SK-N-DZ (cell line): ENCODE data around the gene HARS1. TPM values are rescaled to one million over a fixed set of nuclear protein-coding genes. Genes with fewer than 3 reads are reported as not detected.
A peak's percentile ranks its signal among the peaks of the same experiment; 100 is the strongest.
"Not testable (repeated sequence)": the region's sequence is repeated elsewhere in the genome, so short reads cannot be mapped to it uniquely, and the experiment has no call there.

Experiments used
- DNase-seq: peaks from one replicate; pipeline ENCODE4 v3.0.0-alpha.2; 2015; ENCODE audit warnings: low spot score
- polyA plus RNA-seq, 2 experiments: library from polyadenylated mRNA; depleted of rRNA; stranded (reverse); fragments of >200 nt; gene quantifications; 2 replicates each; pipeline ENCODE4 v1.2.3, GENCODE V29; 2014

HARS1 gene, protein sequence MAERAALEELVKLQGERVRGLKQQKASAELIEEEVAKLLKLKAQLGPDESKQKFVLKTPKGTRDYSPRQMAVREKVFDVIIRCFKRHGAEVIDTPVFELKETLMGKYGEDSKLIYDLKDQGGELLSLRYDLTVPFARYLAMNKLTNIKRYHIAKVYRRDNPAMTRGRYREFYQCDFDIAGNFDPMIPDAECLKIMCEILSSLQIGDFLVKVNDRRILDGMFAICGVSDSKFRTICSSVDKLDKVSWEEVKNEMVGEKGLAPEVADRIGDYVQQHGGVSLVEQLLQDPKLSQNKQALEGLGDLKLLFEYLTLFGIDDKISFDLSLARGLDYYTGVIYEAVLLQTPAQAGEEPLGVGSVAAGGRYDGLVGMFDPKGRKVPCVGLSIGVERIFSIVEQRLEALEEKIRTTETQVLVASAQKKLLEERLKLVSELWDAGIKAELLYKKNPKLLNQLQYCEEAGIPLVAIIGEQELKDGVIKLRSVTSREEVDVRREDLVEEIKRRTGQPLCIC
- 55.3 and 57.6 TPM in 2 replicates for polyA plus RNA-seq (2014; cell fraction: cytosol; rRNA removed)
- polyA plus RNA-seq (2014; cell fraction: nucleus; rRNA removed) = 114 and 129 TPM in 2 replicates

DNA sequence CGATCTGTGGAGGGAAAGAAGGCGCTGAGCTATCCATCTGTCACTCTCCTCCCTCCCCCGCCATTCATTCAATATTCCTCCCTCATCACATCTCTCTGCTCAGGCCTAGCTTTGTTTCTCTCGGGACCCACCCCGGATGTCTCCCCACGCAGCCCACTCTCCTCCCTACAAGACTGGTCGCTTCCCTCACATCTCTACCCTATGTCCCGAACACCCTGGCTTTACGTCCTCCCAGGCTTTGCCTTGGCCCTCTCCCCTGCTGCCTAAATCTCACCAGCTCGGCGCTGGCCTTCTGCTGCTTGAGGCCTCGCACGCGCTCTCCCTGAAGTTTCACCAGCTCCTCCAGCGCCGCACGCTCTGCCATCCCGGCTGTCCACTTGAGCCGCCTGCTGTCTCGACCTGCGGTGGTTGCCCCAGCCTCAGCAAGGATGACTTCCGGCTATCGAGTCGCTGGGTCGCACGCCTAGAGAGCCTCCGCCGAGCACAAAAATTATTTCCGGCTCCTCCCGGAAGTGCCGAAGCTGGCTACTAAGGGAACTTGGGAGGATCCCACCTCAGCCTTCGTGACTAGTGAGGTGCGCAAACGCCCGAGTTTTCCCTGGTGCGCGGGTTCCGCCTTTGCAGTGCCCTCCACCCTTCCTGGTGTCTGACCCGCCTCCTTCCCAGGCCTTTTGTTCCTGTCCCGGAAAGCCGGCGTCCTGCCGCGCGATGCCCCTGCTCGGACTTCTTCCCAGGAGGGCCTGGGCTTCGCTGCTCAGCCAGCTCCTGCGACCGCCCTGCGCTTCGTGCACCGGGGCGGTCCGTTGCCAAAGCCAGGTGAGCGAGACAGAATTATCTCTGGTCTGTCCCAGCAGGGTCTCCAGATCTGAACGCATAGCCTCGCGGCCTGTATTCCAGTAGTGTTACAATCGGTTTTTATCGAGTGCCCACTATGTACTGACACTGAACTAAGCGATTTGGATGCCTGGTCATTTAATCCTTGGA, at the start of gene HARS1, which contains the start of gene HARS2:
HARS1 (minus strand) TSS at position 430 of the 984 bp plus-strand sequence; CDS start at position 364, 66 bp downstream.
HARS2 (plus strand) TSS at position 515 of the 984 bp plus-strand sequence; CDS start at position 709, 194 bp downstream.
- peak; percentile 95 for DNase-seq

DNA sequence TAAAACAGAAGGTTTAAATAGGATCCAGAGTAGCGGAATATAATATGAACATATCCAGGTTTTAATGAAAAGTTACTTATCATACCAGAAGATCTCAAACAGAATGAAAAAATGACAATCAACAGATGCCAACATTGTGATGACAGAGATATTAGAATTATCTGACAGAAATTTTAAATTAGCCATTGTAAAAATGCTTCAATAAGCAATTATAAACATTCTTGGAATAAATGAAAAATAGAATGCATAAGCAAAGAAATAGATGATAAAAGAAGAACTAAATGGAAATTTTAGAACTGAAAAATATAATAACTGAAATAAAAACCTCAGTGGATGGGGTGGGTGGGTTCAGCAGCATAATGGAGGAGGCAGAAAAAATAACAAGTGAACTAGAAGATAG, 46.3 kb upstream of the HARS1 start:
- DNase-seq = no peak

DNA sequence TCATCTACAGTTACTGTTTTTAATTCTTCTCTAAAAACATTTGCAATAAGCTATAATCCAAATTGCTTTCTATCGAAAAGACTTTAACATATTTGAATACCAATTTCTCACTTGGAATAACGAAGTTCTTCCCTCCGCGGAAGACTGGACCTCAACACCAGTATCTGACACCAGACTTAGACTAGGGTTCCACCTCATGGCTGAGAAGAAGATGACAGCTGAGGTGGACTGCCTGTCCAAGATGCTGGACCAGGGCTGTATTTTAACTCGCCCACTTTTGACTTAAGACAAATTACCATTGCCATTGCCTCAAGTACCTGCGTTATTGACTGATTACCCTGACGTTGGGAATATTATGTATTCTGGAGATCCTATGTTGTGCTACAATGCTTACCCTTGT, 43.2 kb upstream of the HARS1 start:
- peak; percentile 10 for DNase-seq

DNA sequence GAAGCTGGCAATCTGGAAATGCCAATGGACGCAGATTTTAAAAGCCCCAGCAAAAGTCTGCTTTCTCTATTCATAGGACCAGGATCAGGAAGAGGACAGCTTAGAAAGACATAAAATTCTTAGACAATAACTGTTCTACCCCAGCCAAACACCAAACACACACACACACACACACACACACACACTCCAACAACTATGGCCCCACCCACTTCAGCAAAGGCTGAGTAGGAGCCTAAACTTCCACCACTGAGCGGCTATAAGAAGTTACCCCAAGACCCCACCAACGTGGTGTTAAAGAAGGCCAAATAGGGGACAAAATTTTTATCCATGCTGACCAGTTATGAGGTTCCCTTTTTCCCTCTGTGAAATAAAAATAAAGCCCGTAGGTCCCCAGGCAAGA, 41.9 kb upstream of the HARS1 start:
- no peak for DNase-seq

DNA sequence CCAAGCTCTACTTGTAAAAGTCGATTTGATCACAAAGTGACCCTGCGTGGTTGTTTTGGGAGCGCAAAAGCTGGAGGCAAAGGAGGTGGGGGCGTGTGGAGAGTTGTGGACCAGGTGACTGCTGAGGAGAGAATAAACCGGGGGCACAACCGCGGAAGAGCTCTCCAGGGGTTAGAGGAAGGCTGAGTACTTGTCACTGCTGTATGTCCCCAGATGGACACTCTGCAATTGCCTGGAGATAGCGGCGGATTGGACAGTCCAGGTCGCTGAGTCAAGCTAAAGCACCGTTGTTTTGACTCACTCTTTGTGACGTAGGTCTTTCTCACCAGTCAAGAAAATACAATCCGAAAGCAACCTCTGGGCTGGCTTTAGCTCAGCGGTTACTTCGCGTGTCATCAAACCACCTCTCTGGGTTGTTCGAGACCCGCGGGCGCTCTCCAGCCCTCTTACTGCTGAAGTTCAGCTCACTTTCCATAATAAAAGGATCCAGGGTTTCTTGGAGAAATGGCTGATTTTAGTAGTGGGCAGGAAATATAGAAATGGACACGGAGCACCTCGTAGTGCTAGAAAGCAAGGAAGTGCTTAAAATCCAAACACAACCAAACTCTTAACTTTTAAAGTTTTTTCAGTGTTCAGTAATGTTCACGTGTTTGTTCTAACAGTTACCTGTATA, 34.8 kb upstream of the HARS1 start:
- DNase-seq = peak; percentile 91

DNA sequence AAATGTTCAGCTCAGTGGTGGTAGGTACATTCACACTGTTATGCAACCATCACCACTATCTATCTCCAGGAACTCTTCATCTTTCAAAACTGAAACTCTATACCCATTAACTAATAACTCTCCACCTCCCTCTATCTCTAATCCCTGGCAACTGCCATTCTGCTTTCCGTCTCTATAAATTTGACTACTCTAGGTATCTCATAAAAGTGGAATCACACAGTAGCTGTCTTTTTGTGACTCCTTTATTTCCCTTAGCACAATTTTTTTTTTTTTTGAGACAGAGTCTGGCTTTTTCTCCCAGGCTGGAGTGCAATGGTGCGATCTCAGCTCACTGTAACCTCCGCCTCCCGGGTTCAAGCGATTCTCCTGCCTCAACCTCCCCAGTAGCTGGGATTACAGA, 30.2 kb upstream of the HARS1 start:
- DNase-seq = not testable (repeated sequence)

DNA sequence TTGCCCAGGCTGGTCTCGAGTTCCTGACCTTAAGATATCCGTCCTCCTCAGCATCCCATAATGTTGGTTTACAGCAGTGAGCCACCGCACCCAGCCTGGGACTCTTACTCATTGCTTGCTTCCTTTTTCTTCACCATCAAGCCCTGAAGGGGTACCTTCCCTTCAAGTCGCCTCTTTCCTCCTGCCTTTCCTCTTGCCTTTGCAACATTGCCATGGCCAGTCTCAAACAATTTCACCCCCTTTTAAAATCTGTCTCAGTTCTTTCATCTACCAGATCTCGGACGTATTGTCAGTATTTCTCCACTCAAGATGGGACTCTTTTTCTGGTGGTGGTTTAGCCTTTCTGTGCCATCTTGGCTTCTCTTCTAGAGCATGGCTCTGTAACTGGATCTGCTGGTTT, 29.6 kb upstream of the HARS1 start:
- not testable (repeated sequence) for DNase-seq

DNA sequence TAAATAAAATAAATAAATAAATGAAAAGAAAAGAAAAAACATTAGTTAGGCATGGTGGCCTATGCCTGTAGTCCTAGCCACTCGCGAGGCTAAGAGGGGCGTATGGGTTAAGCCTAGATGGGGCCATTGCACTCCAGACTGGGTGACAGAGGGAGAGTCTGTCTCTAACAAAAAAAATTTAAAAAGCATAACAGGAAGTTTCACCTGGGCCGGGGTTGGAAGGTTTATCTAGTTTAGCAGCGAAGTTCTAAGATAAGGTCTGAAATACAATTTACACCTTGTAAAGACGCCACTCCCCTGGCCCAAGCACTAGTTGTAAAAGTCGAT, 27.1 kb upstream of the HARS1 start:
- no peak for DNase-seq

DNA sequence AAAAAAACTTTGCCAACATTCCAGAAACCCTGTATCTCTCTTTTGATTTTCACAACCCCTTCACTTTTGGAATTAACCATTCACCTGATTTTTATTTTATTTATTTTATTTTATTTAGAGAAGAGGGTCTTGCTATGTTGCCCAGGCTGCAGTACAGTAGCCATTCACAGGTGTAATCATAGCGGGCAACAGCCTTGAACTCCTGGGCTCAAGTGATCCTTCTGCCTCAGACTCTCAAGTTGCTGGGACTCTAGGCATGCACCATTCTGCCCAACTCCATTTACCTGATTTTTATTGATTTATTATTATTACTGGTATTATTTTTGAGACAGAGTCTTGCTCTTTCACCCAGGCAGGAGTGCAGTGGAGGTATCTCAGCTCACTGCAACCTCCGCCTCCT, 25.1 kb upstream of the HARS1 start:
- not testable (repeated sequence) for DNase-seq

DNA sequence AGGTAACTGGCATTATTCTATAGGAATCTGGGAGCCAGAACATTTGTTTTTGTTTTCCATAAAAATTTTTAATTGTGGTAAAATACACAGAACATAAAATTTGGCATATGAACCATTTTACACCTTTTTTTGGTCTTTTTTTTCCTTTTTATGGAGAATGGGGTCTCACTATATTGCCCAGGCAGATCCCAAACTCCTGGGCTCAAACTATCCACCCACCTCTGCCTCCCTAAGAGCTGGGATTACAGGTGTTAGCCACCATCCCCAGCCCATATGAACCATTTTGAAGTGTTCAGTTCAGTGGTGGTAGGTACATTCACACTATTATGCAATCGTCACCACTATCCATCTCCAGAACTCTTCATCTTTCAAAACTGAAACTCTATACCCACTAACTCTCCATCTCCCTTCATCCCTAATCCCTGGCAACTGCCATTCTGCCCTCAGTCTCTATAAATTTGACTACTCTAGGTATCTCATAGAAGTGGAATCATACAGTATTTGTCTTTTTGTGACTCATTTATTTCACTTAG, 22.5 kb upstream of the HARS1 start:
- no peak for DNase-seq

DNA sequence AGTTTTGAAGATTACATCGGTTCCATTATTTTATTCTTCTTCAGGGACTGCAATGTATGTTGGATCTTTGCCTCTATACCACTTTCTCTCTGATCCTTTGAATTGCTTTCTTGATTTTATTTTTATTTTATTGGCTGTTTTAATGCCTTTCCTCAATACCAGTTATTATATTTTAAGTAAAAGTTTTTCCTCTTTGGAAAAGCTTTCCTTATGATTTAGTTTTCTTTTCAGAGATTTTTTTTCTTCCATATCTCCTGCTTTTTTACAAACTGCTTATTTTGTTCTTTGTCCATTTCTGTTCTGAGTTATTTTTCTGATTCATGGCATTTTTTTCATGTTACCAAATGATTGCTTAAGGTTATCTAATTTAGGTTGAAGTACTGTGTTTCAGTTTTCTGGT, 20.6 kb upstream of the HARS1 start:
- DNase-seq = no peak

DNA sequence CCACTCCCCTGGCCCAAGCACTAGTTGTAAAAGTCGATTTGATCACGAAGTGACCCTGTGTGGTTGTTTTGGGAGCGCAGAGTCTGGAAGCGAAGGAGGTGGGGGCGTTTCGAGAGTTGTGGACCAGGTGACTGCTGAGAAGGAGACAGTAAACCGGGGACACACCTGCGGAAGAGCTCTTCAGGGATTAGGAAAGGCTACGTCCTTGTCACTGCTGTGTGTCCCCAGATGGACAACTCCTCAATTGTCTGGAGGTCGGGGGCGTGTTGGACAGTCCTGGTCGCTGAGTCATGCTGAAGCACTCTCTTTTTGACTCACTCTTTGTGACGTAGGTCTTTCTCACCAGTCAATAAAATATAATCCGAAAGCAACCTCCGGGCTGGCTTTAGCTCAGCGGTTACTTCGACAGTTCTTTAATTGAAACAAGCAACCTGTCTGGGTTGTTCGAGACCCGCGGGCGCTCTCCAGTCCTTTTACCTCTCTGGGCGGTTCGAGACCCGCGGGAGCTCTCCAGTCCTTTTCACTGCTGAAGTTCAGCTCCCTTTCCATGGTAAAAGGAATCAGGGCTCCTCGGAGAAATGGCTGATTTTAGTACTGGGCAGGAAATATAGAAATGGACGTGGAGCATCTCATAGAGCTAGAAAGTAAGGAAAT, 19.9 kb upstream of the HARS1 start:
- DNase-seq = peak; percentile 90

DNA sequence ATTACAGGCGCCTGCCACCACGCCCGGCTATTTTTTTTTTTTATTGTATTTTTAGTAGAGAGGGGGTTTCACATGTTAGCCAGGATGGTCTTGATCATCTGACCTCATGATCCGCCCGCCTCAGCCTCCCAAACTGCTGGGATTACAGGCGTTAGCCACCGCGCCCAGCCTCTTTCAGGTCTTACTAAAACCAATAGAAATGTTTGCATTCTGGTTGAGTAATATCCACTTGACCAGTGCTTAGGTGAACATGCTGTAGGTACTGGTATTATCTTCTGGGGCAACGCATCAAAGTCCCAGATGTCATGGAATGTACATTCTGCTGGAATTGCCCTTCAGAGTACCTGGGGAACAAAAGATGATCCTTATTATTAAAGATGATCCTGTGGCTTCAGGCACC, 17.6 kb upstream of the HARS1 start:
- not testable (repeated sequence) for DNase-seq

DNA sequence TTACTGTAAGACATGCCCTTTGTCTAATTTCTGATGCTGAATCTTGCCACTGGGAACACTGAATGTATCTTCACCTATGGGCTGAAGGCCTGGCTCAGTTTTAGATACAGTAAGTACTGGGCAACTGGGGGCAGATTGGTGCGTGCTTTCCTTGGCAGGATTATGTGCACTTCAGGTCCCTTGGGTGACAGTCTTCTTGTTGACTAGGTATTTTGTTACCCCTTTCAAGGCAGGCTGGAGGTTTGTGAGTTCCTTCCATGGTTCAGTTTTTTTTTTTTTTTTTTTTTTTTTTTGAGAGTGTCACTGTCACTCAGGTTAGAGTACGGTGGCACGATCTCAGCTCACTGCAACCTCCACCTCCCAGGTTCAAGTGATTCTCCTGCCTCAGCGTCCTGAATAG, 16.6 kb upstream of the HARS1 start:
- DNase-seq = no peak

DNA sequence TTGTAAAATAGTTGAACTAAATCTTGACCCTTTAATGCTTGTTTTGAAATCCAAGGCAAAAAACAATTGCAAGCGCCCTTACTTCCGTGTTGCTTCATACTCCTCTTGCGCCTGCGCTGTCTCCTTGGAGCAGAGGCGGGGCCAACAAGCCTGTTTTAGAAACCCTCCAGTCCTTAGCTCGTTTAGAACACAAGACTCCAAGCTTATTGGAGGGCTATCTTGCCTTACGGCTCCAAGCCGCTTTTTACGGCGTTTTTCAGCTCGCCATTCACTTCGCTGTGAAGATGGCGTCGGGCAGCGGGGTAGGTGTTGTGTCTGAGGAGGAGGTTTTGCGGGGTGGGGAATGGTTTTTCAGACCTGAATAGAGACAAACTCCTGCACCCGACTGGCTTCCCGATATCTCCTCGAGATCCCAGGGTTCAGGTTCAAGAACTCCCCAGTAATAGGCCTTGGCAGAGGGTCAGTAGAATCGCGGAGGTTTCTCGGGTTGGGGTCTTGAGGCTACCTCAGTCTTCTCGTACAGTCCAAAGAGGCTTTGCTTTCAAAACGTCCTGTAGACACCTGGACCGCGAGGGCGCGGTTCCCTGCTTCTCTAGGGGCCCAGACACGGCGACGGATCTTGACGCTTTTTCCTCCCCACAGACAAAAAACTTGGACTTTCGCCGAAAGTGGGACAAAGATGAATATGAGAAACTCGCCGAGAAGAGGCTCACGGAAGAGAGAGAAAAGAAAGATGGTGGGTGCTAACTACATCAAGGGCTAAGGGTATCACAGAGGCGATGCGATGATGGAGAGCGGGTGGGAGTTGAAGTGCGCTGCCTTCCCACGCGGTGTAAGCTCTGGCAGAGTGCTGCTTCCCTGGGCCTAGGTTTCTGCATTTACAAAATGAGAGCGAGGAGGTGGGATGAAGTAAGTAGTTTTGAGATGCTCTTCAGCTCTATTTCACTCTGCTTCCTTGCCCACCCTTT, 9.3 kb upstream of the HARS1 start, which contains the start of gene ZMAT2:
ZMAT2 (plus strand) TSS at position 271 of the 968 bp plus-strand sequence; CDS start at position 285, 14 bp downstream.
- DNase-seq = peak; percentile 98

DNA sequence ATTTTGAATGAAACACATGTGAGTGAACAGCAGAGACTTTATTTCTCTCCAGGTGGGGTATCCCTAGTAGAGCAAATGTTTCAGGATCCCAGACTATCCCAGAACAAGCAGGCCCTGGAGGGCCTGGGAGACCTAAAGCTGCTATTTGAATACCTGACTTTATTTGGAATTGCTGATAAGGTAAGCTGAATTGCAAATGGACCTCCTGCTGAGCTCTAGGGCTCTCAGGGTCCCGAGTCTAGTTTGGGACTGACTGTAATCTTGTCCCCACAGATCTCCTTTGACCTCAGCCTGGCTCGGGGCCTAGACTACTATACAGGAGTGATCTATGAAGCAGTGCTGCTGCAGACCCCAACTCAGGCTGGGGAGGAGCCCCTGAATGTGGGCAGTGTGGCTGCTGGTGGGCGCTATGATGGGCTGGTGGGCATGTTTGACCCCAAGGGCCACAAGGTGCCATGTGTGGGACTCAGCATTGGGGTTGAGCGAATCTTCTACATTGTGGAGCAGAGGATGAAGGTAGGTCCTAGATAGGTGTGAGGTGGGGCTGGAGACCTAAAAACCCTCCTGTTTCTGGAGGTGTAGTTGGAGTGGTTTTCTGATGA, 5.8 kb upstream of the HARS1 start:
- DNase-seq = no peak

DNA sequence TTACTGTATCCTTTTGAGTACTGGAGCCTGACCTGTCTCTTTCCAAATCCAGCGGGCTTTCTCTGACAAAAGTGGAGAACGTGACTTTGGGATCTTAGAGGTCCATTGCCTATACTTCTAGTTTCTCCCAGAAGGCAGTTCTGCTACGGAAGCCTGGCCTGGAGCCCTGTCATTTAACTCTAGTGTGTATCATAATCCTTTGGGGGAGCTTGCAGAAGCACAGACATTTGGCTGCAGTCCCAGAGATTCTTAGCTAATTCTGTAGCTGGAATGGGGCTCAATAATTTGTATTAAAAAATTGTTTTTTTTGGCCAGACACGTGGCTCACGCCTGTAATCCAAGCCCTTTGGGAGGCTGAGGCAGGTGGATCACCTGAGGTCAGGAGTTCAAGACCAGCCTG, 3.1 kb upstream of the HARS1 start:
- DNase-seq = no peak

DNA sequence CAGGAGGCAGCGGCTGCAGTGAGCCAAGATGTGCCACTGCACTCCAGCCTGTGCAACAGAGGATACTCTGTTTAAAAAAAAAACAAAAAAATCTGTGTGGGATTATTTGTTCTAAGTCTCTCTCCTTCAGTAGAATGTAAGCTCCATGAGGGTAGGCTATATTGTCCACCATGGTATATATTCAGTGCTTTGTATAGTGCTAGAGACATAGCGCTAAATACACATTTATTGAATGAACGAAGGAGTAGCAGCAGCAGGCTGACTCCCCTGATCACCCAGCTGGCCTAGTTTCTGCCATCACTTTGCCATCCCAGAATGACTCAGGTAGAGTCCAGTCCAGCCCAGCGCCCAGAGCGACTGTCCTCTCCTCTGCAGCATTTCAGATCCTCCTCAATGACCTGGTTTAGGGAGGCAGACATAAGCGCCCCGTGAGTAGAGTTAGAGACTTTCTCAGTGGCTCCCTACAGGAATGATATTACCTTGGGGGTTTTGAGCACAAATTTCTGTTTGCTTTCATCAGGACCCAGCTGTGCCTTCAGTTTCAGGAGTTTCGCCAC, 716 bp downstream of the HARS1 start:
- DNase-seq = no peak

DNA sequence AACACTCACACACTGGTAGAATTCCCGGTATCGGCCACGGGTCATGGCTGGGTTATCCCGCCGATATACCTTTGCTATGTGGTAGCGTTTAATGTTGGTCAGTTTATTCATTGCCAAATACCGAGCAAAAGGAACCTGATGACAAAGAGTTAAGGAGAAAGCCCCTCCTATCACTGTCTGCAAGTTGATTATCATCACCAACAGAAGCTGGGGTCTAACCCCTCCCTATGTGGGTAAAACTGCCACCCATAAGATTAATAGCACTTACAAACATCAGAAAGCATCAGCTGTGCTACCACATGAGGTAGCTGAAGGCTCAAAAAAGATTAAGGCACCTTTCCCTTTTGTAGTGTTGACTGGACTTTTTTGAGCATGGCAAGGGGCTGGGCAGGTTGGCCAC, 12.2 kb downstream of the HARS1 start:
- DNase-seq = no peak
